HEK293 (cell line): Measurements from ENCODE around the gene UGT1A6.

Source experiments
- CTCF ChIA-PET: fragments of 350-600 bp; formaldehyde crosslinking; extraction: SDS; loops from one replicate; lab custom pipeline; 2021; ENCODE audit warnings: antibody characterized with exemption; lab: Yijun Ruan, JAX
- POLR2A ChIA-PET: fragments of 300-600 bp; formaldehyde crosslinking; extraction: SDS; loops from one replicate; lab custom pipeline; 2020; ENCODE audit warnings: antibody characterized with exemption, inconsistent platforms; lab: Yijun Ruan, JAX
- H3K27ac ChIP-seq: fragments of 200-500 bp; sonication (Bioruptor generic); 2 replicates; pipeline ENCODE4 v1.5.1; 2014; ENCODE audit warnings: low read depth, low read length, control low read depth, inconsistent platforms; ENCODE audit errors: extremely low read depth
- H3K36me3 ChIP-seq, 2 experiments: fragments of 200-500 bp in 1 of 2; sonication (Bioruptor generic) in 1 of 2; 1 replicate in 1 of 2; 2 replicates in 1 of 2; pipeline ENCODE4 v1.5.1; 2014 to 2017; ENCODE audit warnings: inconsistent platforms in 2 of 2, low read length in 2 of 2; ENCODE audit not compliant: control insufficient read depth in 2 of 2, insufficient read depth in 1 of 2
- H3K4me1 ChIP-seq: fragments of 200-500 bp; sonication (Bioruptor generic); 2 replicates; pipeline ENCODE4 v1.5.1; 2014; ENCODE audit warnings: mild to moderate bottlenecking, low read length, inconsistent platforms; ENCODE audit not compliant: control insufficient read depth, insufficient read depth
- H3K4me3 ChIP-seq: 2 replicates; pipeline ENCODE4 v1.5.1; 2011; ENCODE audit warnings: low read depth, mild to moderate bottlenecking, control low read depth, low read length, moderate library complexity
- H3K9me3 ChIP-seq: fragments of 200-500 bp; sonication (Bioruptor generic); 2 replicates; pipeline ENCODE4 v1.5.1; 2014; ENCODE audit warnings: low read depth, low read length, inconsistent platforms; ENCODE audit not compliant: control insufficient read depth, insufficient read depth
- HIC1 ChIP-seq: fragments of 450-650 bp; formaldehyde crosslinking; IDR thresholded peaks from 2 replicates; pipeline ENCODE4 v1.5.1; 2016; ENCODE audit warnings: missing biosample characterization, missing genetic modification characterization
- PATZ1 ChIP-seq: fragments of 450-650 bp; formaldehyde crosslinking; IDR thresholded peaks from 2 replicates; pipeline ENCODE4 v1.5.1; 2016; ENCODE audit warnings: missing biosample characterization, missing genetic modification characterization
- SCRT2 ChIP-seq: fragments of 450-650 bp; formaldehyde crosslinking; IDR thresholded peaks from 2 replicates; pipeline ENCODE4 v1.5.1; 2016; ENCODE audit warnings: missing biosample characterization, missing genetic modification characterization
- SP3 ChIP-seq: fragments of 450-650 bp; formaldehyde crosslinking; IDR thresholded peaks from 2 replicates; pipeline ENCODE4 v1.5.1; 2016; ENCODE audit warnings: missing biosample characterization, missing genetic modification characterization
- ZBTB49 ChIP-seq: fragments of 450-650 bp; formaldehyde crosslinking; IDR thresholded peaks from 2 replicates; pipeline ENCODE4 v1.5.1; 2016; ENCODE audit warnings: missing biosample characterization, missing genetic modification characterization, low read depth
- ZNF18 ChIP-seq: fragments of 450-650 bp; formaldehyde crosslinking; IDR thresholded peaks from 2 replicates; pipeline ENCODE4 v1.5.1; 2016; ENCODE audit warnings: missing biosample characterization, missing genetic modification characterization
- ZNF221 ChIP-seq: fragments of 450-650 bp; formaldehyde crosslinking; IDR thresholded peaks from 2 replicates; pipeline ENCODE4 v1.5.1; 2017; ENCODE audit warnings: missing biosample characterization, missing genetic modification characterization, borderline replicate concordance
- ZNF624 ChIP-seq: fragments of 450-650 bp; formaldehyde crosslinking; IDR thresholded peaks from 2 replicates; pipeline ENCODE4 v1.5.1; 2017; ENCODE audit warnings: missing biosample characterization, missing genetic modification characterization
- ZNF792 ChIP-seq: fragments of 450-650 bp; formaldehyde crosslinking; IDR thresholded peaks from 2 replicates; pipeline ENCODE4 v1.5.1; 2016; ENCODE audit warnings: missing biosample characterization, missing genetic modification characterization
- ZSCAN16 ChIP-seq: fragments of 450-650 bp; formaldehyde crosslinking; IDR thresholded peaks from 2 replicates; pipeline ENCODE4 v1.5.1; 2016; ENCODE audit warnings: missing biosample characterization, missing genetic modification characterization
- ZXDB ChIP-seq: fragments of 450-650 bp; formaldehyde crosslinking; IDR thresholded peaks from 2 replicates; pipeline ENCODE4 v1.5.1; 2016; ENCODE audit warnings: missing biosample characterization, missing genetic modification characterization

Gene UGT1A6

GRCh38 chr2:233822101-233822771 is 129.5 kb downstream of the UGT1A6 start:
- no peak for TF ChIP-seq ZBTB49 (tag by site-specific recombination)
- no peak for TF ChIP-seq HIC1 (tag by site-specific recombination)
- no peak for TF ChIP-seq SCRT2 (tag by site-specific recombination)
- no peak for TF ChIP-seq ZNF221
- TF ChIP-seq PATZ1 (tag by site-specific recombination), result no peak
- TF ChIP-seq ZNF624, result no peak
- TF ChIP-seq ZNF792, result no peak
- no peak for TF ChIP-seq ZSCAN16 (tag by site-specific recombination)
- TF ChIP-seq ZNF18 (tag by site-specific recombination), result no peak
- no peak for TF ChIP-seq SP3 (tag by site-specific recombination)
- no peak for TF ChIP-seq ZXDB
- H3K27ac ChIP-seq, result no peak overlapping the region
- H3K4me3 ChIP-seq, result no peak overlapping the region
- ChIA-PET CTCF (no interaction called here), POLR2A (no interaction called here)
- H3K9me3 ChIP-seq, result no peaks in the 10 kb centered on the region
- H3K4me1 ChIP-seq, result no peaks in the 10 kb centered on the region
- no peaks in the 10 kb centered on the region for H3K36me3 ChIP-seq
